ENCODE results near the gene OSBPL3.

OSBPL3 gene

GRCh38 chr7:24931844-24932243 lies 48.1 kb downstream of the OSBPL3 start:
- DNase-seq (ENCODE audit: insufficient read length, low spot score), result no peak
- no peak for FAIRE-seq
- TF ChIP-seq TAF1 (IDR thresholded peaks at IDR 0.05; ENCODE audit: low read depth, low read length) (no peak), PAX5 (IDR thresholded peaks at IDR 0.05; ENCODE audit: insufficient read depth, low read length, severe bottlenecking) (no peak), SPI1 (IDR thresholded peaks at IDR 0.05; ENCODE audit: low read depth, low read length) (no peak), POLR2AphosphoS5 (IDR thresholded peaks at IDR 0.05; ENCODE audit: low read depth, low read length) (no peak), POU2F2 (IDR thresholded peaks at IDR 0.05; ENCODE audit: low read depth, low read length) (no peak), POLR2A (IDR thresholded peaks at IDR 0.05; ENCODE audit: low read depth, low read length) (no peak)

GRCh38 chr7:24930856-24931255 lies 49.1 kb downstream of the OSBPL3 start:
- no peak for FAIRE-seq
- TF ChIP-seq POLR2AphosphoS5 (IDR thresholded peaks at IDR 0.05; ENCODE audit: low read depth, low read length), result no peak
- no peak for TF ChIP-seq POLR2A (IDR thresholded peaks at IDR 0.05; ENCODE audit: low read depth, low read length)
- no peak for TF ChIP-seq POU2F2 (IDR thresholded peaks at IDR 0.05; ENCODE audit: low read depth, low read length)
- no peak for TF ChIP-seq SPI1 (IDR thresholded peaks at IDR 0.05; ENCODE audit: low read depth, low read length)
- TF ChIP-seq TAF1 (IDR thresholded peaks at IDR 0.05; ENCODE audit: low read depth, low read length), result no peak
- TF ChIP-seq PAX5 (IDR thresholded peaks at IDR 0.05; ENCODE audit: insufficient read depth, low read length, severe bottlenecking), result no peak
- DNase-seq (ENCODE audit: insufficient read length, low spot score), result no peak

- FAIRE-seq (no peak), DNase-seq (ENCODE audit: insufficient read length, low spot score) (no peak)
- TF ChIP-seq SPI1 (IDR thresholded peaks at IDR 0.05; ENCODE audit: low read depth, low read length) (no peak), PAX5 (IDR thresholded peaks at IDR 0.05; ENCODE audit: insufficient read depth, low read length, severe bottlenecking) (no peak), POU2F2 (IDR thresholded peaks at IDR 0.05; ENCODE audit: low read depth, low read length) (no peak), TAF1 (IDR thresholded peaks at IDR 0.05; ENCODE audit: low read depth, low read length) (no peak), POLR2A (IDR thresholded peaks at IDR 0.05; ENCODE audit: low read depth, low read length) (no peak), POLR2AphosphoS5 (IDR thresholded peaks at IDR 0.05; ENCODE audit: low read depth, low read length) (no peak)
Observed at GRCh38 chr7:24926623-24927524, 53.1 kb downstream of the OSBPL3 start.

GRCh38 chr7:24924375-24924774 lies 55.6 kb downstream of the OSBPL3 start:
- FAIRE-seq (no peak), DNase-seq (ENCODE audit: insufficient read length, low spot score) (no peak)
- TF ChIP-seq PAX5 (IDR thresholded peaks at IDR 0.05; ENCODE audit: insufficient read depth, low read length, severe bottlenecking) (no peak), SPI1 (IDR thresholded peaks at IDR 0.05; ENCODE audit: low read depth, low read length) (no peak), POLR2AphosphoS5 (IDR thresholded peaks at IDR 0.05; ENCODE audit: low read depth, low read length) (no peak), POU2F2 (IDR thresholded peaks at IDR 0.05; ENCODE audit: low read depth, low read length) (no peak), TAF1 (IDR thresholded peaks at IDR 0.05; ENCODE audit: low read depth, low read length) (no peak), POLR2A (IDR thresholded peaks at IDR 0.05; ENCODE audit: low read depth, low read length) (no peak)

- TF ChIP-seq POU2F2 (IDR thresholded peaks at IDR 0.05; ENCODE audit: low read depth, low read length) (no peak), TAF1 (IDR thresholded peaks at IDR 0.05; ENCODE audit: low read depth, low read length) (no peak), POLR2A (IDR thresholded peaks at IDR 0.05; ENCODE audit: low read depth, low read length) (no peak), PAX5 (IDR thresholded peaks at IDR 0.05; ENCODE audit: insufficient read depth, low read length, severe bottlenecking) (no peak), POLR2AphosphoS5 (IDR thresholded peaks at IDR 0.05; ENCODE audit: low read depth, low read length) (no peak), SPI1 (IDR thresholded peaks at IDR 0.05; ENCODE audit: low read depth, low read length) (no peak)
- DNase-seq (ENCODE audit: insufficient read length, low spot score) (no peak), FAIRE-seq (no peak)
Observed at GRCh38 chr7:24923172-24923865, 56.7 kb downstream of the OSBPL3 start.

- no peak for TF ChIP-seq POLR2A (IDR thresholded peaks at IDR 0.05; ENCODE audit: low read depth, low read length)
- no peak for TF ChIP-seq SPI1 (IDR thresholded peaks at IDR 0.05; ENCODE audit: low read depth, low read length)
- TF ChIP-seq PAX5 (IDR thresholded peaks at IDR 0.05; ENCODE audit: insufficient read depth, low read length, severe bottlenecking), result no peak
- no peak for TF ChIP-seq TAF1 (IDR thresholded peaks at IDR 0.05; ENCODE audit: low read depth, low read length)
- TF ChIP-seq POU2F2 (IDR thresholded peaks at IDR 0.05; ENCODE audit: low read depth, low read length), result no peak
- no peak for TF ChIP-seq POLR2AphosphoS5 (IDR thresholded peaks at IDR 0.05; ENCODE audit: low read depth, low read length)
- DNase-seq (ENCODE audit: insufficient read length, low spot score) (no peak), FAIRE-seq (peak; percentile 31)
Observed at GRCh38 chr7:24922099-24922773, 57.7 kb downstream of the OSBPL3 start.

- TF ChIP-seq SPI1 (IDR thresholded peaks at IDR 0.05; ENCODE audit: low read depth, low read length) (no peak), PAX5 (IDR thresholded peaks at IDR 0.05; ENCODE audit: insufficient read depth, low read length, severe bottlenecking) (no peak), POLR2A (IDR thresholded peaks at IDR 0.05; ENCODE audit: low read depth, low read length) (no peak), TAF1 (IDR thresholded peaks at IDR 0.05; ENCODE audit: low read depth, low read length) (no peak), POU2F2 (IDR thresholded peaks at IDR 0.05; ENCODE audit: low read depth, low read length) (no peak), POLR2AphosphoS5 (IDR thresholded peaks at IDR 0.05; ENCODE audit: low read depth, low read length) (no peak)
- DNase-seq (ENCODE audit: insufficient read length, low spot score), result no peak
- FAIRE-seq, result peak; percentile 63
Observed at GRCh38 chr7:24921362-24921679, 58.7 kb downstream of the OSBPL3 start.

- TF ChIP-seq PAX5 (IDR thresholded peaks at IDR 0.05; ENCODE audit: insufficient read depth, low read length, severe bottlenecking) (no peak), TAF1 (IDR thresholded peaks at IDR 0.05; ENCODE audit: low read depth, low read length) (no peak), POU2F2 (IDR thresholded peaks at IDR 0.05; ENCODE audit: low read depth, low read length) (no peak), POLR2A (IDR thresholded peaks at IDR 0.05; ENCODE audit: low read depth, low read length) (no peak), SPI1 (IDR thresholded peaks at IDR 0.05; ENCODE audit: low read depth, low read length) (no peak), POLR2AphosphoS5 (IDR thresholded peaks at IDR 0.05; ENCODE audit: low read depth, low read length) (no peak)
- no peak for FAIRE-seq
Observed at GRCh38 chr7:24920451-24921361, 59.3 kb downstream of the OSBPL3 start.

More at GRCh38 chr7:24920451-24921361, 59.3 kb downstream of the OSBPL3 start:
- no peak for DNase-seq (ENCODE audit: insufficient read length, low spot score)
